KOPT-K1 (cell line): ENCODE measurements around the gene ARHGAP40.

ENCODE experiments used
- H3K27ac ChIP-seq: fragments of 200-600 bp; sonication (generic); 2 replicates; pipeline ENCODE4 v1.5.1; 2016; ENCODE audit warnings: antibody characterized with exemption, mild to moderate bottlenecking, low read depth, low read length; ENCODE audit not compliant: poor library complexity, severe bottlenecking
- H3K36me3 ChIP-seq: fragments of 200-600 bp; sonication (generic); 2 replicates; pipeline ENCODE4 v1.5.1; 2017; ENCODE audit warnings: antibody characterized with exemption, mild to moderate bottlenecking, low read length, moderate library complexity; ENCODE audit not compliant: insufficient read depth
- H3K9me3 ChIP-seq: fragments of 200-600 bp; sonication (generic); 2 replicates; pipeline ENCODE4 v1.5.1; 2017; ENCODE audit warnings: antibody characterized with exemption, low read length, mild to moderate bottlenecking; ENCODE audit not compliant: insufficient read depth, poor library complexity, severe bottlenecking

ARHGAP40 gene

GRCh38 chr20:38698541-38698940 lies 96.9 kb downstream of the ARHGAP40 start:
- no peaks in the 10 kb centered on the region for H3K9me3 ChIP-seq
- H3K36me3 ChIP-seq, result no peaks in the 10 kb centered on the region
- H3K27ac ChIP-seq, result no peak overlapping the region

- no peaks in the 10 kb centered on the region for H3K9me3 ChIP-seq
- no peaks in the 10 kb centered on the region for H3K36me3 ChIP-seq
- H3K27ac ChIP-seq, result no peak overlapping the region
Observed at GRCh38 chr20:38700141-38700540, 98.5 kb downstream of the ARHGAP40 start.
